ENCODE measurements around the gene VWA8. TPM values are rescaled to one million over a fixed set of nuclear protein-coding genes. Genes with fewer than 3 reads are reported as not detected.

VWA8 gene
- total RNA-seq, 4 donors from 2014 or later = 27.1 to 39.7 (median 30.4) TPM

DNA sequence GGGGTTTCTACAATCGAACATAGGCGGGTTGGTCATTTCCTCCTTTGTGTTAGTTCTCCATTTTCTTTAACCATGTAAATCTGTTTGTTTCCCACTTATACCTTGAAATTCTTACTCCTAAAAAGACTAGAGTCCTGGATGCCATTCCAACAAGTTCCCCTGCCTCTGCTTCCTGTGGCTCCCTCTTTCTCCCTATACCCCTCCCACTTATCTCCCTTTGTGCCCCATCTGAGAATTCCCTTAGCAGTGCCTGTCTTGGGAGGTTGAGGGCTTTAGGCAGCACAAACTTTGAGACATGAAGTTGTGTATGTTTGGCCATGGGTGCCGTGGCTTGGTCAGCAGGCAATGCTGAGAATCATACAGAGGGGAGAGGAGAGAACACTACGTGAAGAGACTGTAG lies 327.1 kb downstream of the VWA8 start:
- no peaks in the 10 kb centered on the region for H3K9me3 ChIP-seq
- intact Hi-C loops (cut with DNase I) = no loop called here
- 93% methylated on average over 4 of the region's 4 CpGs for WGBS, 2 donors
- H3K27me3 ChIP-seq = no peaks in the 10 kb centered on the region
- H3K36me3 ChIP-seq = no peaks in the 10 kb centered on the region
- no peak overlapping the region for H3K4me3 ChIP-seq (replicated peaks in 1 of 3)
- DNase-seq = no peak
- H3K27ac ChIP-seq = no peak overlapping the region
- TF ChIP-seq POLR2A (IDR thresholded peaks at IDR 0.05) = no peak
- TF ChIP-seq, protein P1, sequence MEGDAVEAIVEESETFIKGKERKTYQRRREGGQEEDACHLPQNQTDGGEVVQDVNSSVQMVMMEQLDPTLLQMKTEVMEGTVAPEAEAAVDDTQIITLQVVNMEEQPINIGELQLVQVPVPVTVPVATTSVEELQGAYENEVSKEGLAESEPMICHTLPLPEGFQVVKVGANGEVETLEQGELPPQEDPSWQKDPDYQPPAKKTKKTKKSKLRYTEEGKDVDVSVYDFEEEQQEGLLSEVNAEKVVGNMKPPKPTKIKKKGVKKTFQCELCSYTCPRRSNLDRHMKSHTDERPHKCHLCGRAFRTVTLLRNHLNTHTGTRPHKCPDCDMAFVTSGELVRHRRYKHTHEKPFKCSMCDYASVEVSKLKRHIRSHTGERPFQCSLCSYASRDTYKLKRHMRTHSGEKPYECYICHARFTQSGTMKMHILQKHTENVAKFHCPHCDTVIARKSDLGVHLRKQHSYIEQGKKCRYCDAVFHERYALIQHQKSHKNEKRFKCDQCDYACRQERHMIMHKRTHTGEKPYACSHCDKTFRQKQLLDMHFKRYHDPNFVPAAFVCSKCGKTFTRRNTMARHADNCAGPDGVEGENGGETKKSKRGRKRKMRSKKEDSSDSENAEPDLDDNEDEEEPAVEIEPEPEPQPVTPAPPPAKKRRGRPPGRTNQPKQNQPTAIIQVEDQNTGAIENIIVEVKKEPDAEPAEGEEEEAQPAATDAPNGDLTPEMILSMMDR (IDR thresholded peaks at IDR 0.05) = no peak
- H3K4me1 ChIP-seq = no peaks in the 10 kb centered on the region

DNA sequence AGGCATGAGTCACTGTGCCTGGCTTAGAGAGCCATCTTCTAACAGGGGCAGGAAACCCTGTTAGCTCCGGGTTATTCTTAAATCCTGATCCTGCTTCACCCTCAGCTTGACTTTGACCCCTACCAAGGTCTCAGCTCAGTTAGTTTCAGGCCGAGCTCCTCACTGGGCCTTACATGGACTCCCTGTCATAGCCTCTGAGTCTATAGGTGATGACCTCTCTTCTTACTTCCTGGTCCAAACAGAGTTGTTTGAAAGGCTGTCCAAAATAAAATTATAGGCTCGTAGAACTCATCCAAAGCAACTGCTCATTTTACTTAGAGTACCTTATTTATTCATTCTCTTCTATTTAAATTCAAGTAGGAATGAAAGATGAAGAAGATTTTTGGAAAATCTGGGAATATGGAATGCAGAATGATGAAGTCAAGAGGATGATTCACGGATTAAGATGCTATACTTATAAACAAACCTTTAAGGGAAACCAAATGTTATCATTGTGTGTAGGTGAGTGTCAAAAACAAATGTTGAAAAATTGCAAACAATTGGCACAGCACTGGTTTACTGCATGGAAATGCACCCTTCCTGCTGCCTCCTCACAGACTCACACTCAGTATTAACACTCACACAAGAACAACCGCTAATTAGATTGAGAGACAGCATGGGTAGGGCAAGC lies 329.5 kb downstream of the VWA8 start:
- Histone ChIP-seq H3K9me3 (no peaks in the 10 kb centered on the region), H3K4me3 (replicated peaks in 1 of 3) (no peak overlapping the region), H3K27me3 (no peaks in the 10 kb centered on the region), H3K36me3 (no peaks in the 10 kb centered on the region), H3K27ac (no peak overlapping the region), H3K4me1 (no peaks in the 10 kb centered on the region)
- intact Hi-C loops (cut with DNase I) = no loop called here
- TF ChIP-seq POLR2A (IDR thresholded peaks at IDR 0.05) = no peak
- TF ChIP-seq, protein P1 (IDR thresholded peaks at IDR 0.05) = no peak
- 91 to 92% methylated on average over 5 of the region's 5 CpGs for WGBS, 2 donors
- no peak for DNase-seq

DNA sequence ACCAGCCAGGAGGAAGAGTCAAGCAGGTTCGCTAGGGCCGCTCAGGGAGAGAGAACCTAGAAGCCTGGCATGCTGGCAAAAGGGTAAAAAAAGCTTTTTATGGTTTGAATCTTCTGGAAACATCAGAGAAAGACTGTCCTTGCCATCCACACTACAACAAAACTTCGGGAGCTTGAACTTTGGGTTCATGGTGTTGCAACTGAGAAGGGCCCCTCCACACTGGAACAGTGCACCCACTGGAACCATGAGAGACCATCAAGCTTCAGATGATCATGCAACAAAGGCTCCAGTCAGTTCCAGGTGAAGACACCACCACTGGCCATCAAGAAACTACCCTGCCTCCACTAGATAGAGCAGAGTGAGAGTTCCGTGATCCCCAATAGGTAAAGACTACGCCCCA lies 333.5 kb downstream of the VWA8 start:
- no peak for DNase-seq
- Histone ChIP-seq H3K4me3 (replicated peaks in 1 of 3) (no peak overlapping the region), H3K9me3 (no peaks in the 10 kb centered on the region), H3K36me3 (no peaks in the 10 kb centered on the region), H3K27me3 (no peaks in the 10 kb centered on the region), H3K27ac (no peak overlapping the region), H3K4me1 (no peaks in the 10 kb centered on the region)
- WGBS, 2 donors = 96% methylated on average over 5 of the region's 5 CpGs
- intact Hi-C loops (cut with DNase I) = no loop called here
- TF ChIP-seq, protein P1 (IDR thresholded peaks at IDR 0.05) = no peak
- TF ChIP-seq POLR2A (IDR thresholded peaks at IDR 0.05) = no peak

DNA sequence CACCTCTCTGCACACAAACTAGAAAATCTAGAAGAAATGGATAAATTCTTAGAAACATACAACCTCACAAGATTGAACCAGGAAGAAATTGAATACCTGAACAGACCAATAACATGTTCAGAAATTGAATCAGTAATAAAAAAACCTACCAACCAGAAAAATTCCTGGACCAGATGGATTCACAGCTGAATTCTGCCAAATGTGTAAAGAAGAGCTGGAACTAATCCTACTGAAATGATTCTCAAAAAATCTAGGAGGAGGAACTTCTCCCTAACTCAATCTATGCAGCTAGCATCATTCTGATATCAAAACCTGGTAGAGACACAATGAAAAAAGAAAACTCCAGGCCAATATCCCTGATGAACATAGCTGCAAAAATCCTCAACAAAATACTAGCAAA lies 336.9 kb downstream of the VWA8 start:
- intact Hi-C loops (cut with DNase I) = no loop called here
- Histone ChIP-seq H3K27ac (no peak overlapping the region), H3K4me3 (replicated peaks in 1 of 3) (no peak overlapping the region), H3K27me3 (no peaks in the 10 kb centered on the region), H3K9me3 (no peaks in the 10 kb centered on the region), H3K4me1 (no peaks in the 10 kb centered on the region), H3K36me3 (no peaks in the 10 kb centered on the region)
- no peak for DNase-seq
- TF ChIP-seq, protein P1 (IDR thresholded peaks at IDR 0.05) = no peak
- no peak for TF ChIP-seq POLR2A (IDR thresholded peaks at IDR 0.05)

DNA sequence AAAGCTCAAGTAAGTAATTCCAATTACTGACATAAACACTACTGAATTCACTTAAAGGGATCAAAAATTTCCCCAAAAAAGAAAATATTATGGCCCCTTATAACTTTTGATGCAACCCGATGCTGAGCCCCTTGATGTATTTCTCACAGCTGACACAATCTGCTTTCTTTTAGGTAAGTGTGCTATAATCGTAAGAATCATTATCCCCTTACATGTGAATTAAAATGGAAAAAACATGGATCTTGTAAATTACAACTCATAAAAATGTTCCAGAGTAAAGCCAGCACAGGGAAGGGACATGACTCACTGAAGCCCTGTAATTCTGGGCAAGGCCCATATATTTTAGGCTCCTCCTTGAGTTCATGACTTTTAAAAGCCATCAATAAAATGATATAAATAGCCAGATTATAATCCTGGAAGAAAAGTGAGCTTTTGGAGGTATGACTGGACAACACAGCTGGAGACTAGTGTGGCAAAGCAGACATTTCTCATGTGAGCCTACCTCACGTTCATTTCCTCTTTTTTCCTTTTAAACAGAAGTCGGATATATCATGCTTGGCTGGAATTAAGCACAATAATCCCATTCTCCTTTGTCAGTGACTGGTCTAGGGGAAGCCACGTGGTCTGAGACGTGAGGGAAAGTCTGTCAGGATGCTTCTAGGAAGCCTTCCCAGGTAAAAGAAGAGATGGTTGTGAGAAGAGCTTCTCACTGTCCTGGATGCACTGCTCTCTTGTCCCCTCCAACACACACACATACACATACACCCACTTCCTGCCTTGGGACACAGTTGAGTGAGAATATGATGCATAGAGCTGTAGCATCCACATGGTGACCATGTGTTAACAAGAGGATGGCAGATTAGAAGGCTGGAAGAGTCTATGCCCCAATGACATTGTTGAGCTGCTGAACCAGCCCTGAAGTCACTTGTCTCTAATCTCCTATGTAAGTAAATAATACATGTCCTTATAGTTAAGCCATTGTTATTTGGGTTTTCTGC lies 338.2 kb downstream of the VWA8 start:
- H3K36me3 ChIP-seq = no peaks in the 10 kb centered on the region
- TF ChIP-seq, protein P1 (IDR thresholded peaks at IDR 0.05) = no peak
- no peak for TF ChIP-seq POLR2A (IDR thresholded peaks at IDR 0.05)
- WGBS, 2 donors = 79 to 87% methylated on average over 6 of the region's 6 CpGs
- intact Hi-C loops (cut with DNase I) = no loop called here
- no peak for DNase-seq
- H3K4me1 ChIP-seq = no peaks in the 10 kb centered on the region
- H3K9me3 ChIP-seq = no peaks in the 10 kb centered on the region
- no peak overlapping the region for H3K27ac ChIP-seq
- H3K4me3 ChIP-seq (replicated peaks in 1 of 3) = no peak overlapping the region
- H3K27me3 ChIP-seq = no peaks in the 10 kb centered on the region

Data from thyroid gland (tissue), 4 donors.